Head of caudate nucleus (tissue), 42 donors: Measurements from ENCODE around the gene HAND1.
"Not testable (repeated sequence)": the region's sequence is repeated elsewhere in the genome, so short reads cannot be mapped to it uniquely, and the experiment has no call there.

Source experiments
- DNase-seq, 42 donors: peaks; one replicate each; pipeline versions ENCODE4 v3.0.0 to v3.0.0-alpha.2; 2020 to 2021; ENCODE audit warnings: mixed read lengths in 7 of 42
- intact Hi-C: fragments of 100-400 bp; cut with DNase I; formaldehyde crosslinking; loops from one replicate; pipeline ENCODE4 v1.15.0; 2022

The HAND1 gene

DNA sequence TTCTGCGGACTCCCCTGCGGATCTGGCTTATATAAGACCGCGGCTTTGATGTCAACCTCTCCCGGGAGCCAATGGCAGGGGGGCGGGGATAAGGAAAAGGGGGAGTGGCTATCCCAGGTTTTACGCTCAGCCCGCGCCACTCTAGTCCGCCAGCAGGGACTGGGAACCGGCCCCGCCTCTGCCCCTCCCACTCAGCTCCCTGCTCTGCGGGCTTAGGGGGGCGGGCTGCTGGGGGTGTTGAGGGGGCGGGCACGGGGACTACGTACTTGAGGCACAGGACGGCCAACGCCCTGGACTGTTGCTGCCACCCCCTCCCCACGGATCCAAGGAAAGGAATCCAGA lies at the start of gene HAND1:
HAND1 (minus strand) TSS at position 4 of the 342 bp plus-strand sequence. CDS start 219 bp downstream, outside the sequence.
- intact Hi-C loops, result no loop called here
- DNase-seq, result no peak

DNA sequence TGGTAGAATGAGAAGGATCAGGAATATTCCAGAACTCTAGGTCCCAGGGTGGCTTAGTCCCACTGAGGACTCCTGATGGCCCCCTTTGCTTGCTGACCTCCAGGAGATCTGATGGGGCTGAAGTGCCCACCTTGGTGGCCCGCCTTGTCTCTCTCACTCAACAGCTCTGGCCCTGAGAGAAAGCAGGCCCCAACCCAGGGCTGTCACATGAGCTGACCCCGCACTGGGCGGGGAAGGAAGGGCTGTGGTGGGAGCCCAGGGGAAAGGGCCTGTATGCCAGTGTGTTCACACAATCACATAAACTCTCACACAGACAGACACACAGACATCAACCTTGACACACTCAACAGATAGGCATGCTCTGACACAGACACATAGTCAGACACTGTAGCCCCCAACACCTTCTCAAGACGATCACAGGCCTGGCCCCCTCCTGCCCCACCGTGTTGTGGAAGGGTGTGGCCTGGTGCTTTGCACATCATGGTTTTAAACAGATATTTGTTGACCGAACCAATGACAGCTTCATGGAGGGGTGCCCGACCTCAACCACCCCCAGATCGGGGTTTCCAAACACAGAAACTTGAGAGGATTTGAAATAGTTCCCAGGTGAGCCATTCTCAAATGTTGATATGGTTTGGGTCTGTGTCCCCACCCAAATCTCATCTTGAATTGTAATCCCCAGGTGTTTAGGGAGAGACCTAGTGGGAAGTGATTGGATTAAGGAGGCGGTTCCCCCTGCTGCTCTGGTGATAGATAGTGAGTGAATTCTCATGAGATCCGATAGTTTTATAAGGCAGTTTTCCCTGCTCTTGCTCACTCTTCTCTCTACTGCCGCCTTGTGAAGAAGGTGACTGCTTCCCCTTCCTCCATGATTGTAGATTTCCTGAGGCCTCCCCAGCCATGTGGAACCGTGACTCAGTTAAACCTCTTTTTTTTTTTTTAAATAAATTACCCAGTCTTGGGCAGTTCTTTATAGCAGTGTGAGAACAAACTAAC lies 48.5 kb upstream of the HAND1 start:
- intact Hi-C loops, result no loop called here
- DNase-seq, result no peak

GRCh38 chr5:154524859-154525258 lies 46.8 kb upstream of the HAND1 start:
- intact Hi-C loops, result no loop called here
- DNase-seq, result no peak

- DNase-seq, result no peak
- intact Hi-C loops, result no loop called here
Observed at GRCh38 chr5:154524181-154524580, 46.2 kb upstream of the HAND1 start.

DNA sequence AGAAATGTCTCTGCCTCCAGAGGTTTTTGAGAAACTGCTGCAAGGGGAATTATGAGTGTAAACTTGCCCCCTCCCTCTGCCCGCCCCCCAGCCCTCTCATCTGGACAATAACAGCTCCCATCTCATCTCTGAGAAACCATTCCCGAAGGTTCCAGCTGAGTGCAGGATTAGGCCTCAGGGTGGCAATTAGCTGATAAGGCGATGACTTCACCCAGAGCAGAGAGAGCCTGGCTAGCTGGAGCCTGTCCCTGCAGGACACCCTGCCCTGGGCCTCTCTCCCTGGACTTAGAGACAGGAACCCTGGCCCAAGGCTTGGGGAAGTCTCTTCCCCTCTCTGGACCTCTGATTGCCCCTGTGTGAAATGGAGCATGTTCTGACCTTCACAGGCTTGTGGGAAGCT lies 45.7 kb upstream of the HAND1 start:
- no peak for DNase-seq
- intact Hi-C loops, result no loop called here

- intact Hi-C loops, result no loop called here
- DNase-seq, result peak in 1 of 42 donors; percentile 2
Observed at GRCh38 chr5:154523104-154523503, 45.1 kb upstream of the HAND1 start.

DNA sequence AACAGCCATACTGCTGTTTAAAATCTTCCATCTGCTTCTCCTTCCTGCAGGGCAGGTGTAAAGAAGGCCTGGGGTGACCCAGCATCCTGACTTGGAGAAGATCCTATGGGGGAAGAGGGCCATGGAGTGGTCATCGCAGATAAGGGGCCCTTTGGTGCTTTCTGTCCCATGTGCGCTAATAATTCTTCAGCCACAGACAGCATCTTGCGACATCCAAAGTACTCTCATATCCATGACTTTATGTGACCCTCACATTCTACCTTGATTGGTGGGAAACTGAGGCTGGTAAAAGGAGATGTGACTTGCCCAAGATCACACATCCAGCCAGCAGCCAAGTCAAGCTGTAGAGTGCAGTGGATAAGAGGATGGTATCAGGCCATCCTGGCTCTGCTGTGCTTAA lies 44.3 kb upstream of the HAND1 start:
- intact Hi-C loops, result no loop called here
- DNase-seq, result no peak

DNA sequence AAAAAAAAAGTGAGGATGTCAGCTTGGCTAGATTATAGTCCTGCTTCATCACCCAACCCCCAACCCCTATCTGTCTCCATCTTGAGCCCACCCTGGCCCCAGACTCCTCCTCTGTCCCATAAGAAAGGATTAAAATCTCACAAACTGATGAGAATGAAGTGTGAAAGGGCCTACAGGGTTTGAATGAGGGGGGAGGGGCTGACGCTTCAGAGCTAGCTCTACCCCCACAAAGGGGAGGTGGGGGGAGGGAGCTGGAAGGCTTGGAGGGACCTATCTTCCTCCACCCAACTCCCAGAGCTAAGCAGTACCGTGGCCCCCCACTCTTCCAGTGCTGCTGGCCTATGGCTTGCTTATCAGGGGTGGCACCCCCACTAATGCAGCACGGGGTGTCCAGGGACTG lies 43.7 kb upstream of the HAND1 start:
- DNase-seq, result no peak
- intact Hi-C loops, result no loop called here

GRCh38 chr5:154520861-154521453 lies 42.9 kb upstream of the HAND1 start:
- intact Hi-C loops, result no loop called here
- DNase-seq, result peak in 41 of 42 donors; percentile 14 to 76 (median 46)

- no peak for DNase-seq
- intact Hi-C loops, result no loop called here
Observed at GRCh38 chr5:154519359-154519758, 41.3 kb upstream of the HAND1 start.

- DNase-seq, result no peak
- intact Hi-C loops, result no loop called here
Observed at GRCh38 chr5:154518438-154518867, 40.4 kb upstream of the HAND1 start.

GRCh38 chr5:154517810-154518437 lies 39.9 kb upstream of the HAND1 start:
- intact Hi-C loops, result no loop called here
- DNase-seq, result no peak

GRCh38 chr5:154517181-154517580 lies 39.2 kb upstream of the HAND1 start:
- no peak for DNase-seq
- intact Hi-C loops, result no loop called here

GRCh38 chr5:154516475-154516874 lies 38.4 kb upstream of the HAND1 start:
- DNase-seq, result no peak
- intact Hi-C loops, result no loop called here

- intact Hi-C loops, DNase-seq: not testable (repeated sequence)
Observed at GRCh38 chr5:154515488-154515887, 37.5 kb upstream of the HAND1 start.

GRCh38 chr5:154514331-154514730 lies 36.3 kb upstream of the HAND1 start:
- intact Hi-C loops, result no loop called here
- no peak for DNase-seq

DNA sequence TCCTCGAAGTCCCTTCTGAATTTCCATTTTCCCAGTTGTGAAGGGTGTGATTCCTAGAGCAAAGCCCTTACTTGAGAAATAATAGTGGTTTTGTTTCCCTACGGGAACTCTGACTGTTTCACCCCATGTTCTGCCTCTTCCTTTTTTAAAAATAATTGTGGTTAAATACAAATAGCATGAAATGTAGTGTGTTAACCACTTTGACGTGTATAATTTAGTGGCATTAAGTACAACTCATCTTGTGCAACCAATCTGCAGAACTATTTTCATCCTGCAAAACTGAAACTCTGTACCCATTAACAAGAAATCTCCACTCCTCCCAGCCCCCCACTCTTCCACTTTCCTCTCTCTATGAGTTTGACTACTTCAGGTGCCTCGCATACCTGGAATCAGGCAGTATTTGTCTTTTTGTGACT lies 35.6 kb upstream of the HAND1 start:
- DNase-seq, result no peak
- intact Hi-C loops, result no loop called here

- no peak for DNase-seq
- intact Hi-C loops, result no loop called here
Observed at GRCh38 chr5:154511984-154512383, 34.0 kb upstream of the HAND1 start.

- no peak for DNase-seq
- intact Hi-C loops, result no loop called here
Observed at GRCh38 chr5:154509784-154510555, 31.9 kb upstream of the HAND1 start.
